DND-41 (cell line): ENCODE measurements around the gene CCDC27.

ENCODE experiments used
- ATAC-seq: fragments of 200-7000 bp; cut with Tn5 transposase; 3 replicates; pipeline ENCODE4 v1.9.1; 2021; ENCODE audit warnings: low read depth; ENCODE audit not compliant: insufficient read depth
- DNase-seq: peaks from one replicate; pipeline ENCODE4 v3.0.0-alpha.2; 2020
- H2AFZ ChIP-seq: 2 replicates; pipeline ENCODE4 v1.6.0; 2012; ENCODE audit warnings: low read depth, low read length
- H3K27ac ChIP-seq: 2 replicates; pipeline ENCODE4 v1.5.1; 2012; ENCODE audit warnings: low read length, inconsistent platforms
- H3K27me3 ChIP-seq: fragments of 200-600 bp; sonication (generic); 2 replicates; pipeline ENCODE4 v1.6.0; 2012; ENCODE audit warnings: low read length, mild to moderate bottlenecking, inconsistent platforms; ENCODE audit not compliant: insufficient read depth, poor library complexity
- H3K36me3 ChIP-seq: 2 replicates; pipeline ENCODE4 v1.5.1; 2012; ENCODE audit warnings: low read length, inconsistent platforms; ENCODE audit not compliant: insufficient read depth
- H3K4me1 ChIP-seq: 2 replicates; pipeline ENCODE4 v1.5.1; 2012; ENCODE audit warnings: mild to moderate bottlenecking, low read length; ENCODE audit not compliant: insufficient read depth
- H3K4me2 ChIP-seq: 2 replicates; pipeline ENCODE4 v1.6.0; 2012; ENCODE audit warnings: mild to moderate bottlenecking, moderate library complexity, low read length, inconsistent platforms; ENCODE audit not compliant: insufficient read depth
- H3K4me3 ChIP-seq, 2 experiments: fragments of 200-600 bp in 1 of 2; shearing (Covaris generic) in 1 of 2; 2 replicates each; pipeline ENCODE4 v1.5.1; 2012 to 2016; ENCODE audit warnings: inconsistent platforms in 2 of 2, low read length in 2 of 2, mild to moderate bottlenecking in 2 of 2, low read depth in 1 of 2, moderate library complexity in 1 of 2
- H3K79me2 ChIP-seq: 2 replicates; pipeline ENCODE4 v1.6.0; 2012; ENCODE audit warnings: low read length, inconsistent platforms; ENCODE audit not compliant: insufficient read depth
- H3K9ac ChIP-seq: 2 replicates; pipeline ENCODE4 v1.6.0; 2012; ENCODE audit warnings: low read depth, mild to moderate bottlenecking, inconsistent platforms, low read length, moderate library complexity
- H3K9me3 ChIP-seq: 2 replicates; pipeline ENCODE4 v1.5.1; 2012; ENCODE audit warnings: low read length, moderate library complexity, mild to moderate bottlenecking, inconsistent platforms; ENCODE audit not compliant: insufficient read depth, severe bottlenecking
- H4K20me1 ChIP-seq: 2 replicates; pipeline ENCODE4 v1.6.0; 2012; ENCODE audit warnings: low read length; ENCODE audit not compliant: insufficient read depth
- EZH2 ChIP-seq: IDR thresholded peaks from 3 replicates; pipeline ENCODE4 v1.6.1; 2012; ENCODE audit warnings: borderline replicate concordance, low read depth, mild to moderate bottlenecking, moderate library complexity, low read length, inconsistent platforms; ENCODE audit not compliant: severe bottlenecking
- TF ChIP-seq, protein P1 (sequence below): IDR thresholded peaks from 2 replicates; pipeline ENCODE4 v1.5.1; 2012; ENCODE audit warnings: borderline replicate concordance, low read length, moderate library complexity, mild to moderate bottlenecking; ENCODE audit not compliant: poor library complexity, severe bottlenecking; ENCODE audit errors: extremely low read depth

CCDC27 gene

GRCh38 chr1:3788756-3789420 lies 36.6 kb downstream of the CCDC27 start:
- no peak overlapping the region for H2AFZ ChIP-seq
- peaks cover 61% of the 10 kb centered on the region for H3K79me2 ChIP-seq
- H3K9me3 ChIP-seq, result no peaks in the 10 kb centered on the region
- no peak overlapping the region for H3K27ac ChIP-seq
- peaks cover 69% of the 10 kb centered on the region for H4K20me1 ChIP-seq
- no peak for TF ChIP-seq EZH2
- H3K4me1 ChIP-seq, result peaks cover 13% of the 10 kb centered on the region
- no peak overlapping the region for H3K9ac ChIP-seq
- peaks cover 75% of the 10 kb centered on the region for H3K36me3 ChIP-seq
- ATAC-seq, result no peak
- no peak overlapping the region for H3K4me3 ChIP-seq
- no peak for DNase-seq
- H3K27me3 ChIP-seq, result no peaks in the 10 kb centered on the region
- H3K4me2 ChIP-seq, result no peak overlapping the region

DNA sequence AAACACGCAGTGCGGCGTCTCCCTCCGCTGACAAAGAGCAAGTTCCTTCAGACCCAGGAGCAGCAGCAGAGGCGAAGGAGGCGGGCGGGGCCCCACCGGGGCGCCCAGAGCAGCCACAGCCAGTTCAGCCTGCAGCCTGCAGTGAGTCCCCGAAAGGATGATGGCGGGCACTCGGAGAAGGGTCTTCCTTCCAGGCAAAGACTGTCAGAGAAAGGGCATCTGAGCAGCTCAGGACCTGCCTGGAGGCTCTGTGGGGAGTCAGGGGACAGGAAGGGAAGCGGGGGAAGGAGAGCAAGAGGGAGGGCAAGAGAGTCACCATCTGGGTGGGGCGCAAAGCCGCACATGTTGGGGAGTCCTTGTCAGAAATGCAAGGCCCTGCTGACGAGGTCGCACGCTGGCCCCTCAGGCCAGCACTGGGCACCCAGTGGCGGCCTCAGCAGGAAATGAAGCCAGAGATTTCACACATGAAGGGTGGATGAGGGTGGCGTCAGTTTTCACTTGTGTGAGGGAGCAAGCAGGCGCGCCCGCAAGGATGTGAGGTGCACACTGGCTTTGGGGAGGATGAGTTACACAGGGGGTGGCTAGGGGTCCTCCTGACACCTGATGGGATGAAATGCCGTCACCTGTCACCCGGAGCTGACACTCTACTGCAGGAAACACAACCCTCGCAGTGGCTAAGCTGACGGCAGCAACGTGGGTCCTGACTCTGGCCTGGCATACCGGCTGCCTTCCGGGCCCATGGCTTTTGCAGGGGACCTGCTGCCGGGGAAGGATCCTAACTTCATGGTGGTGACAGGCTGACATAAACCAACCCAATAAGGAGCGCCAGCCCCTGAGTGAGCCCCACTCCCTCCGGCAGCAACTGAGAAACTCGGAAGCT lies 37.4 kb downstream of the CCDC27 start:
- Histone ChIP-seq H3K27me3 (no peaks in the 10 kb centered on the region), H2AFZ (no peak overlapping the region), H3K9ac (no peak overlapping the region), H3K4me1 (peaks cover 21% of the 10 kb centered on the region), H3K27ac (no peak overlapping the region), H3K9me3 (no peaks in the 10 kb centered on the region), H4K20me1 (peaks cover 72% of the 10 kb centered on the region), H3K36me3 (peaks cover 68% of the 10 kb centered on the region), H3K79me2 (peaks cover 68% of the 10 kb centered on the region), H3K4me2 (no peak overlapping the region), H3K4me3 (no peak overlapping the region)
- DNase-seq (no peak), ATAC-seq (no peak)
- TF ChIP-seq, protein P1, sequence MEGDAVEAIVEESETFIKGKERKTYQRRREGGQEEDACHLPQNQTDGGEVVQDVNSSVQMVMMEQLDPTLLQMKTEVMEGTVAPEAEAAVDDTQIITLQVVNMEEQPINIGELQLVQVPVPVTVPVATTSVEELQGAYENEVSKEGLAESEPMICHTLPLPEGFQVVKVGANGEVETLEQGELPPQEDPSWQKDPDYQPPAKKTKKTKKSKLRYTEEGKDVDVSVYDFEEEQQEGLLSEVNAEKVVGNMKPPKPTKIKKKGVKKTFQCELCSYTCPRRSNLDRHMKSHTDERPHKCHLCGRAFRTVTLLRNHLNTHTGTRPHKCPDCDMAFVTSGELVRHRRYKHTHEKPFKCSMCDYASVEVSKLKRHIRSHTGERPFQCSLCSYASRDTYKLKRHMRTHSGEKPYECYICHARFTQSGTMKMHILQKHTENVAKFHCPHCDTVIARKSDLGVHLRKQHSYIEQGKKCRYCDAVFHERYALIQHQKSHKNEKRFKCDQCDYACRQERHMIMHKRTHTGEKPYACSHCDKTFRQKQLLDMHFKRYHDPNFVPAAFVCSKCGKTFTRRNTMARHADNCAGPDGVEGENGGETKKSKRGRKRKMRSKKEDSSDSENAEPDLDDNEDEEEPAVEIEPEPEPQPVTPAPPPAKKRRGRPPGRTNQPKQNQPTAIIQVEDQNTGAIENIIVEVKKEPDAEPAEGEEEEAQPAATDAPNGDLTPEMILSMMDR, result no peak
- no peak for TF ChIP-seq EZH2

- Histone ChIP-seq H3K4me1 (peaks cover 29% of the 10 kb centered on the region), H3K27ac (no peak overlapping the region), H3K9me3 (no peaks in the 10 kb centered on the region), H3K36me3 (peaks cover 62% of the 10 kb centered on the region), H4K20me1 (peaks cover 79% of the 10 kb centered on the region), H3K4me2 (no peak overlapping the region), H3K27me3 (no peaks in the 10 kb centered on the region), H3K9ac (no peak overlapping the region), H3K4me3 (no peak overlapping the region), H3K79me2 (peaks cover 77% of the 10 kb centered on the region), H2AFZ (no peak overlapping the region)
- DNase-seq (no peak), ATAC-seq (no peak)
- no peak for TF ChIP-seq EZH2
- TF ChIP-seq, protein P1, result no peak
Observed at GRCh38 chr1:3790500-3790923, 38.3 kb downstream of the CCDC27 start.

- no peak overlapping the region for H3K9ac ChIP-seq
- DNase-seq (no peak), ATAC-seq (no peak)
- TF ChIP-seq, protein P1, result no peak
- TF ChIP-seq EZH2, result no peak
- H3K36me3 ChIP-seq, result peaks cover 59% of the 10 kb centered on the region
- no peak overlapping the region for H3K4me2 ChIP-seq
- no peak overlapping the region for H2AFZ ChIP-seq
- no peaks in the 10 kb centered on the region for H3K9me3 ChIP-seq
- peaks cover 81% of the 10 kb centered on the region for H3K79me2 ChIP-seq
- H3K27ac ChIP-seq, result no peak overlapping the region
- H3K27me3 ChIP-seq, result no peaks in the 10 kb centered on the region
- peaks cover 32% of the 10 kb centered on the region for H3K4me1 ChIP-seq
- H4K20me1 ChIP-seq, result peaks cover 83% of the 10 kb centered on the region
- H3K4me3 ChIP-seq, result no peak overlapping the region
Observed at GRCh38 chr1:3790952-3791351, 38.7 kb downstream of the CCDC27 start.
